GF-D8 (cell line): ENCODE measurements around the gene DNAH17.

ENCODE experiments used
- DNase-seq: peaks from one replicate; lab custom pipeline; 2025; lab: John Stamatoyannopoulos, UW

The DNAH17 gene

GRCh38 chr17:78544881-78545755, 32.1 kb downstream of the DNAH17 start:
- DNase-seq: no peak

- DNase-seq: no peak
Measured at GRCh38 chr17:78541488-78542206, 35.5 kb downstream of the DNAH17 start.

GRCh38 chr17:78539781-78540180, 37.4 kb downstream of the DNAH17 start:
- no peak for DNase-seq

DNA sequence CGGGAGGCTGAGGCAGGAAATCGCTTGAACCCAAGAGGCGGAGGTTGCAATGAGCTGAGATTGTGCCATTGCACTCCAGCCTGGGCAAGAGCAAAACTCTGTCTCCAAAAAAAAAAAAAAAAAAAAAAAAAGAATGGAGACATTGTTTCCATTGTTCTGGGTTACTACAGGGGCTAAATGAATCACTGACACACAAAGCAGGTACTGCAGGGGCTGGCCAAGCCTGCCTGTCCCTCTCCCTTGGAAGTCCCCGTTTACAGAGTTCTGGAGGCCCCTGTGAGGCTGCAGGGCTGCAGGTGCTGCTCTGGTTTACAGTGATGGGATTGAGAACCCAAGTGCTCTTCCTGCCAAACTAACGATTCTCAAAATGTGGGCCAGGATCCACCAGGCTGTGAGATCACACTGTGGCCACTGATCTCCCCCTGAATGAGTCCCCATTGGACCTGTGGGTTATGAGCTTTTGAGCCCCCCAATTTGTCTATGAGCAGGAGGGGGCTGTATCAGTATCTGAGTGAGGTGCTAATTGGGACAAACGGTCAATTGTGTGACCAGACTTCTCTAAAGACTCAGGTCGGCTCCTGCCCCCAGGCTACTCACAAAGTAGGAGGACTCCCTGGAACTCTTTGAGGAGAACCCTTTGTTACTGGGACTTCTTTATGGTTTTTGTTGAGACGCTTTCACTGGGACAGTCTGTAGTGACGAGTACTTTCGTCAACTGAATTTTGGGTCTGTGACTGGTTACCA, 39.0 kb downstream of the DNAH17 start:
- no peak for DNase-seq

DNA sequence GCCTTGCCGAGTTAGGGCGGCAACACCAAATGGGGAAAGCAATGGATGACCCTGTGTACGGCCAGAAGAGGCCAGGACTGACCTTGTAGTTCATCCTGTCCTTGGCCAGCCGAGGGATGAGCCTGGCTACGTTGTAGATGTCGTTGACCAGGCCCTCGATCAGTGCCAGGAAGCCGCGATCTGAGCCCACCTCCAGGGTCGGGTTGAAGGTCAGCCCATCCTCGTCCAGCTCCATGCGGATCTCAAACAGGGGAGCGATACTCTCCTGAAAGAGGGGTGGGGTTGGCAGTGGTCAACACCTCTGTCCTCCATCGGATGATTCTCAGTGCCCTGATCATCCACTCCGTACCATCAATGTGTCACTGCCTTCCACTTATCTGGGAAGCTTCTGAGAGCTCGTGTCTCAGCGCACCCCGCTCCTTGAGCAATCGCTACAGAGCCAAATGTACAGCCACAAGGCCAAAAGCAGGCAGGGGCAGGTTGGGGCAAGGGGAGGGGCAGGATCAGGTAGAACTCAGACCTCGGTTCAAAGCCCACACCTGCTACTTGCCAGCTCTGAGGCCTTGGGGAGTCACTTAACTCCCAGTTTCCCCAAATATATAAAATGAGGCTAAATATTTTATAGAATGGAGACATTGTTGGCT, 39.9 kb downstream of the DNAH17 start:
- DNase-seq: no peak

DNA sequence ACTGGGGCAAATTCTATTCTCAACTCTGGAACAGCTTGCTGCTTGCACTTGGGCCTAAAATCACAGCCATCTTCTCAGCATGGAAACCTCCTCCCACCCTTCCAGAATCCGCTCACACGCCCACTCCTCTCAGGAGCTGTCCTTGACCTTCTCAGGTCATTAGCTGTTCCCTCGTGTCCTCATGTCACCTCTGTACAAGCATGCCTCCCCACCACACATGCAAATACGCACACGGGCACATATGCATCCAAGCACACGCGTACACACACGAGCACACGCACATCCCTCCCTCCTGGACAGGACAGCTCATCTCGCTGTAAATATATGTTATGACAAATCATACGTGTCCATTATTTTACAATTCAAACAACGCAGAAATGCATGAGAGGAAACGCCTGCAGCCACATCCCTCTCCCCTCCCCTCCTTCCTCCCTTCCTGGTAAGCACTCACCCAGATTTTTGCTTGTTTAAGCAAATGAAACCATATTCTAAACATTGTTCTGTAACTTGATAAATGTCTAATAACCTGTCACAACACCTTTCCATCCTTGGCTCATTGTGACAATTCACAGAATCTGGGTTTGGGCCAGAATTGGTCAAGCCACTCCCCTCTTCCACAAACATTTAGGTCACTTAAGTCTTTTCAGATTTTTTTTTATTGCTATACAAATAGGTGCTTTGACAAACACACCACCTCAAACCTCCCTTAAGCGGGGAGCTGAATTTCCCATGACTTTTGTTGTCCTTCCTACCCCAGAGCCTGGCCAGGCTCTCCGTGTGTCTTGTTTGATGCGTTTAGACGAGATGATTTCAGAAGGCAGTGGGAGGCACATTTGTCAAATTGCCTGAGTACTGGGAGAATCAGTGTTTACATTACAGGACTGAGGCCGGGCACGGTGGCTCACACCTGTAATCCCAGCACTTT, 41.7 kb downstream of the DNAH17 start:
- no peak for DNase-seq

DNA sequence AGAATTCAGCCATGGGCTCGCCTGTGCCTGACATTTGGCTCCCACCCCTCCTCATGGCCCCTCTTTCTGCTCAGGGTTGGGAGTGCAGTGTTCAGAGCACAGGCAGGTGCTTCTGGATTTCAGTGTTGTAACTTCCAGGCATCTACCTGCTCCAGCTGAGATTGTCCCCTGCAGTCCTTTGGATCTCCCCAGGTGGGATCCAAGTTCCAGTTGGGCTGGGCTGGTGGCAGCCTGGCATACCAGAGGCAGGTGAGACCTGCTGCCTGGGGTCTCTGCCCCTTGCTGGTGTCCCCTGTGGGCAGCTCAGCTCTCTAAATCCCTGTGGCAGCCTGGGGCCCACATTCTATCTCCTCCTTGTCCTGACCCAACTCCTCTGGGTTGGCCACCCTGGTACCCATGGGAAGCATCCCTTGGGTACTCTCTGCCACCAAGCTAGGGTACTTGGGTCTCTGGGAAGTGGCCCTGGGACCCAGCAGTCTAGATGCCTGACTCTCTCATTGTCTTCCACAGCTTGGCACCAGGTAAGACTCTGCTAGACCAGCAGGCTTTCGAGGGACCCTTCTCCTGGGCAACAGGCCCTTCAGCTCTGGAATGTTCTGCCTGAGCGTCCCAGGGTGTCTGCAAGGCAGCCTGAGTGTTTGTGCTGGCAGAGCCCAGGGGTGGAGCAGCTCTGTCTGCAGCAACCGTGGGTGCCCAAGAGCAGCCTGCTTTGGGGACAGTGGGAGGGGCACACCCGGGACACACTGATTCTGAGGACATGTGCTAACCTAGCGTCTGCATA, 42.5 kb downstream of the DNAH17 start:
- DNase-seq: no peak

GRCh38 chr17:78532922-78533640, 44.1 kb downstream of the DNAH17 start:
- no peak for DNase-seq

DNA sequence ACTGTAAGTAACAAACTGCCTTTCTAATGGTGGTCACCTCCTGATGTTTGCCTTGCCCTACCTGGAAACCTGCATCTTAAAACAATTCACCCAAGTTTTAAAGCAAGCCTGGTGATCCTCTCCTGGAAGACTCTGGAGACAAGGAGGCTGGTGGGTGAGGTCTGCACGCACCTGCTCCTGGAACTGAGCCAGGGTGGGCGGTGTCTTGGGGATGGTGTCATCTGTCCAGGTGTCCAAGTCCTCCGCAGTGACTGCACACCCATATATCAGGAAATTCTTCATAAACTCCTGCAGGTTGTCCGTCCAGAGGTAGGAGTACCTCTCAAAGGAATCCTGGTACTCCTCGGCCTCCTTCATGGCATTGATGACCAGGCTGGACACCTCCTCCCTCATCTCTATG, 44.9 kb downstream of the DNAH17 start:
- DNase-seq: no peak

DNA sequence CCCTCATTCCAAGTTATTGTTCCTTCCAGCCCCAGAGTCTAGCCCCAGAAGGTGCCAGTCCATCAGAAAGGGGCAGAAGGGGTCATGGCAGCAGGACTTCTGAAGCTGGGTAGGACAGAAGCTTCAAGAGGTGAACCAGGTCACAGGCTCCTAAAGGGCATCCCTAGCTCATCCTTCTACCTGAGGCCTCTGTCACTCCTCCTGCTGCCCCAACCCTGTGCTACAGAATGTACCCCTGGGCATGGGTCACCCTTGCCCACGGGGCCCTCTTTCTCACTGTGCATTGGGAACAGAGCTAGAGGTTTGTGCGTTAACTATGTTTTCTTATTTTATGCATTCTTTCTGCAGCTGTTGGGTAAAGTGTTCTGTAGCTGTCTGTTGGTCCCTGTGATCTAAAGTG, 46.5 kb downstream of the DNAH17 start:
- DNase-seq: no peak

DNA sequence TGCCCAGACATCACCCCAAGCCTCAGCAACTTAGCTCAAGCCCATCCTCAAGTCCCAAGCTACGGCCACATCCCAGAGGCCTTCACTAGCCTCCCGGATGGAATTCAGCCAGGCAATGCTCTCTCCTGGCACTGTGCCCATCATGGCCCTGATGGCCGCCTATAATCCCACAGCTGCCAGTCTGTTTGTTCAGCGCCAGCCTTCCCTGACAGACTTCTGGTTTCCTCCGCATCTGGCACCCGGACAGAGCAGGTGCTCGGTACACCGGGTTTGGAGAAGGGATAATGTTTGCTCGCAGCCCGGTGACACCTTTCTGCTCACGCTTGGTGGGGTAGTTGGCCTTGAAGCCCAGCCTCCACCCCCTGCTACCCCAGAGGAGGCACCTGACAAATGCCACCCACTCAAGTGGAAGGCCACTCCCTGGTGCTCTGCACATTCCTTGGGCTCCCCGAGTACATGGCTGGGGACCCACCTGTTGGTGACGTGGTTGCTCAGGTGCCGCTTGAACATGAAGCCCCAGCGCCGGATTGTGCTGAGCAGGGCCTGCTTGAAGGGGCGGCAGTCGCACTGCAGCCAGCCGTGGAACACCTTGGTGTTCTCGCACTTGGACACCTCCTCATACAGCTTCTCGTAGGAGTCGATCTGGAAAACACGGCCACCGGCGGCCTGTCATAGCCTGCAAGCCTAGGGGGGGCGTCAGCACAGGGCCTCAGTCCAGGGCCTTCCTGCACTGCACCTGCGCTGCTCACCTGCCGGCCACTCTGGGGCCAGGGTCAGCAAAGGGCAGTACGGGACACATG, 47.1 kb downstream of the DNAH17 start:
- DNase-seq: no peak

DNA sequence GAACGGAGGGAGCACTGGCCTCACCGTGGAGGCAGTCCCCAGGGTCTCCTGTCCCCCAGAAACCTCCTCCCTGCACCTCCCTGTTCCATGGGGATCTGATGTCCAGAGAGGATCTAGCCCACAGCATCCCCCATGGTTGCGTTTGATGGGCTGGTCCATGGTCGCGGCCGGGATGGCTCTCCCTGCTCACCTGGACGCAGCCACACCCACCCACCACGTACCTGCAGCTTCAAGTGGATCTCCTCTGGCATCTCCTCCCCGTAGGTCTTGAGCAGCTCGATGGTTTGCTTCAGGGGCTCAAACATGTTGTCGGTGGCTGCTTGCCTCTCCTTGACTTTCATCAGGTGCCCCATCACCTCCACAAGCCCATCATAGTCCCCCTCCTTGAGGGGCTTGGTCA, 47.9 kb downstream of the DNAH17 start:
- no peak for DNase-seq

DNA sequence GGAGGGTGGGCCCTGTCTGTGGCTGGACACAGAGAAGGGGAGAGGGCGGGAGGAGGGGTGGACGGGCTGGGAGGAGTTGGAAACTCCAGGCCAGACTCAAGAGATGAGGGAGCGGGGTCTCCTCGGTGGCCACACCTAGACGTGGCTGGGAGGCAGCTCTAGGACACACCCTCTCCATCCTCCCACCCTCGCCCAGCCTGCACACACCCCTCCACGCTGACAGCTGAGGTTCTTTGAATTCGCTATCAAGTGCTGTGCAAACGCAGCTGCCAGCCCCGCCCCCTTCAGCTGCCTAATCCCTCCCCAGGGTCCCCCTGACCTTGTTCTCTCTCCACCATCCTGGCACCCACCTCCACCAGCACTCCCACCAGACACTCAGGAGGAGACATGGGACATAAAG, 48.7 kb downstream of the DNAH17 start:
- no peak for DNase-seq

DNA sequence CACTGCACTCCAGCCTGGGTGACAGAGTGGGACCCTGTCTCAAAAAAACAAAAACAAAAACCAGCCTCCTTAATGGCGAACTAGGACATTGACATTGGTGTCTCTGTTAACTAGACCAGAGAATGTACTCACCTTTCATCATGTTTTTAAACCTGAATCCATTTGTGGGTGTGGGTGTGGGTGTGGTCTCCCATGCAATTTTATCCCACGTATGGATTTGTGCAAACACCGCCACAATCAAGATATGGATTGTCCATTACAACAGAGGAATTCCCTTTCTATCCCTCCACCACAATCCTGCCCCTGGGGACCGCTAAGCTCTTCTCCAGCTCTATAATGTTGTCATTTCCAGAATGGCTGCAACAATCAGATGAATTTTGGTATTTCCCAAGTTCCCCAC, 49.9 kb downstream of the DNAH17 start:
- no peak for DNase-seq

DNA sequence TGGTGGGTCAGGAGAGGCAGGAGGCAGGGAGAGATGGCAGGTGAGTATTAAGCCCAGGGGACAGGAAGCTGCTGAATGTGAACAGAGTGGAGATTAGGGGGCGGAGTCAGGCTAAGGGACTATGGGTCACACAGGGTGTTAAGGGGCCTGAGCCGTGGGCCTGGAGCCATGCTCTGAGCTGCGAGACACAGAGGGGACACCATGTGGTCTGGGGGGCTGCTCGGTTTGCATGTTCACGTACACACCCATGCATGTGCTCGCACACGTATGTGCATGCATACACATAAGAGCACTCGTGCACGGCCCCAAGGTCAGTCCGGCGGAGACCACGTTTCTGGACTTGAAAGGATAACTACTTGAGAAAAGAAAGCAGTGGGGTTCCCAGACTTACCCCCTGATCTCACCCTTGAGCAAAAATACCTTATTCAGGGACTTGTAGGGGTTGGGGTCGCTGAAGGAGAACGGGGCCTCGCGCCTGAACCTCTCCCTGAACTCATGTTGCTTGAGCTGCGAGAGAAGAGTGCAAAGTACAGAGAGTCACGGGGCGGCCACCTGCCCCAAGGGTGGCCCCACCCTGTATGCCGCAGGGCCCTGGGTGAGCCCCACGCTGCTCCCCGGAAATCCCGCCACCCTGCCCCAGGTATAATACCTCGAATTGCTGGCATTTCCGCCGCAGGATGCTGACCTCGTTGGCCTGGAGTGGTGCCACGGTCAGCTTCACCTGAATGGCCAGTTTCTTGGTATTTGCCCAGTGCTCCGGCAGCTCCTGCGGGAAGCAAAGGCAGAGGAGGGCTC, 50.8 kb downstream of the DNAH17 start:
- no peak for DNase-seq

- no peak for DNase-seq
Measured at GRCh38 chr17:78525511-78526160, 51.6 kb downstream of the DNAH17 start.

GRCh38 chr17:78524870-78525510, 52.2 kb downstream of the DNAH17 start:
- no peak for DNase-seq
